PFSK-1 (cell line): ENCODE data around the gene SNRNP200.

ENCODE experiments used
- FOXP2 ChIP-seq: optimal IDR thresholded peaks from 2 replicates; pipeline ENCODE3; 2011; ENCODE audit warnings: borderline replicate concordance, control low read depth, inconsistent platforms; ENCODE audit not compliant: insufficient read depth; ENCODE audit errors: extremely low read length, extremely low read depth
- POLR2AphosphoS5 ChIP-seq: IDR thresholded peaks from 2 replicates; pipeline ENCODE4 v1.6.1; 2012; ENCODE audit warnings: low read depth, mild to moderate bottlenecking, control low read depth, low read length, moderate library complexity
- SIN3A ChIP-seq: IDR thresholded peaks from 2 replicates; pipeline ENCODE4 v1.6.1; 2012; ENCODE audit warnings: mild to moderate bottlenecking, low read length, moderate library complexity, borderline replicate concordance; ENCODE audit not compliant: insufficient read depth
- TAF1 ChIP-seq: IDR thresholded peaks from 2 replicates; pipeline ENCODE4 v1.6.1; 2012; ENCODE audit warnings: low read length, control low read depth, borderline replicate concordance; ENCODE audit not compliant: insufficient read depth
- TF ChIP-seq, protein P1 (sequence below), 2 experiments: IDR thresholded peaks; 2 replicates each; pipeline versions ENCODE4 v1.6.1 to v1.8.0; 2011 to 2012; ENCODE audit warnings: low read depth in 2 of 2, low read length in 2 of 2, control low read depth in 1 of 2, inconsistent platforms in 1 of 2, mild to moderate bottlenecking in 1 of 2, moderate library complexity in 1 of 2; ENCODE audit not compliant: insufficient read depth in 1 of 2

SNRNP200 gene

DNA sequence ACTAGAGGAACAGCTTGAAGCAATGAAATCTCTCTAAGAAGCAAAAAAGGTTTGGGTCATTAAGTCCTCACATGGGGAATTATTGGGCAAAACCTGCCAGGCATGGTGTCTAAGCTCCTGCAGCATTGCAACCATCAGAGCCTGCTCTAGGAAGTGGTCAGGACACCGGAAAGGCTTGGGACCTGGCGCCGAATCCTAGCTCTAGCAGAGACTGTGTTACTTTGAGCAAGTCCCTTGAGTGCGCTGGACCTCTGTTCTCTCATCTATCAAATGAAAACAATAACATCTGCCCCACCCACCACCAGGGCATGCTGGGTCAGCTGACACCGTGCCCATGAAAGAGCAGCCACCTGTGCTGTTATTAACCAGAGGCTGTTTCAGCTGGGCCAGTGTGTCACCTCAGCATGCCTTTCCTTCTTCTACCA lies 45.8 kb downstream of the SNRNP200 start:
- TF ChIP-seq, protein P1, sequence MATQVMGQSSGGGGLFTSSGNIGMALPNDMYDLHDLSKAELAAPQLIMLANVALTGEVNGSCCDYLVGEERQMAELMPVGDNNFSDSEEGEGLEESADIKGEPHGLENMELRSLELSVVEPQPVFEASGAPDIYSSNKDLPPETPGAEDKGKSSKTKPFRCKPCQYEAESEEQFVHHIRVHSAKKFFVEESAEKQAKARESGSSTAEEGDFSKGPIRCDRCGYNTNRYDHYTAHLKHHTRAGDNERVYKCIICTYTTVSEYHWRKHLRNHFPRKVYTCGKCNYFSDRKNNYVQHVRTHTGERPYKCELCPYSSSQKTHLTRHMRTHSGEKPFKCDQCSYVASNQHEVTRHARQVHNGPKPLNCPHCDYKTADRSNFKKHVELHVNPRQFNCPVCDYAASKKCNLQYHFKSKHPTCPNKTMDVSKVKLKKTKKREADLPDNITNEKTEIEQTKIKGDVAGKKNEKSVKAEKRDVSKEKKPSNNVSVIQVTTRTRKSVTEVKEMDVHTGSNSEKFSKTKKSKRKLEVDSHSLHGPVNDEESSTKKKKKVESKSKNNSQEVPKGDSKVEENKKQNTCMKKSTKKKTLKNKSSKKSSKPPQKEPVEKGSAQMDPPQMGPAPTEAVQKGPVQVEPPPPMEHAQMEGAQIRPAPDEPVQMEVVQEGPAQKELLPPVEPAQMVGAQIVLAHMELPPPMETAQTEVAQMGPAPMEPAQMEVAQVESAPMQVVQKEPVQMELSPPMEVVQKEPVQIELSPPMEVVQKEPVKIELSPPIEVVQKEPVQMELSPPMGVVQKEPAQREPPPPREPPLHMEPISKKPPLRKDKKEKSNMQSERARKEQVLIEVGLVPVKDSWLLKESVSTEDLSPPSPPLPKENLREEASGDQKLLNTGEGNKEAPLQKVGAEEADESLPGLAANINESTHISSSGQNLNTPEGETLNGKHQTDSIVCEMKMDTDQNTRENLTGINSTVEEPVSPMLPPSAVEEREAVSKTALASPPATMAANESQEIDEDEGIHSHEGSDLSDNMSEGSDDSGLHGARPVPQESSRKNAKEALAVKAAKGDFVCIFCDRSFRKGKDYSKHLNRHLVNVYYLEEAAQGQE (IDR thresholded peaks at IDR 0.05; ENCODE audit: insufficient read depth in 1 of 2, low read depth in 2 of 2, low read length in 2 of 2), result no peak
- no peak for TF ChIP-seq POLR2AphosphoS5
- TF ChIP-seq TAF1, result no peak

DNA sequence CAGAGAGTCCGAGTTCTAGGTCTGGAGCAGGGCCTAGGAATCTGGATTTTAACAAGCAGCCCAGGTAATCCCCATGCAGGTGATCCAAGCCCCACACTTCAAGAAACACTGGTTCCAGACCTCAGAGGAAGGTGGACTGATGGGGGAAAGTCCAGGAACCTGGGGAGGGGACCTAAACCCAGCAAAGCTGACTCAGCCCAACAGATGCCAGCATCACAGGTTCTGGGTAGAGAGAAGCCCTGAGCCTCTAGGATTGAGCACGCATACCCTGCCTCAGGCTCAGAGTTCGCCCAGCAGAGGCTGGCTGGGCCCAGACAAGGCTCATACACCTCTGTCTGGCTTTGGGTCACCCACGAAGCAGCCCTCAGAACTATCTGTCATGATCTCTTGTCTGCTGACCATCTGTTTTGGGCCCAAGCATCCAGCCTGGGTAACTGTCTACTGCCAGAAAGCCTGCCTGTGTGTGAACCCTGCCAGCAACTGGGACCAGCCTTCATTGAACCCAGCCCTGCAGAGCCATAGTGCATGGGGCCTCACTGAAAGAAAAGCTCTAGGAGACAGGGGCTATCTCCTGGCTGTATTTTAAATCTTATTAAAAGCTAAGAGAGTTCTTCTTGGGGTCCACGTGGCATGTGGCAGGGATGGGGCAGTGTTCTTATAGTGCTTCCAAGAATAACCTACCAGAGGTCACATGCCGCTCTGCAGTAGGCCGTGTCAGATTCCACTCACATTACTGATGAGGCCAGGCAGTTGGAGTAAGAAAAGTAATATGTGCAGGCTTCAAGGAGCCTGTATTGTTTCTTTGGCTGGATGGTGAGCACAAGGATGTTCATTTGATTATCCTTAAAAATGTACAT lies 47.0 kb downstream of the SNRNP200 start:
- no peak for TF ChIP-seq POLR2AphosphoS5
- TF ChIP-seq TAF1, result no peak
- no peak for TF ChIP-seq SIN3A
- TF ChIP-seq FOXP2, result no peak
- TF ChIP-seq, protein P1 (IDR thresholded peaks at IDR 0.05; ENCODE audit: insufficient read depth in 1 of 2, low read depth in 2 of 2, low read length in 2 of 2), result no peak

DNA sequence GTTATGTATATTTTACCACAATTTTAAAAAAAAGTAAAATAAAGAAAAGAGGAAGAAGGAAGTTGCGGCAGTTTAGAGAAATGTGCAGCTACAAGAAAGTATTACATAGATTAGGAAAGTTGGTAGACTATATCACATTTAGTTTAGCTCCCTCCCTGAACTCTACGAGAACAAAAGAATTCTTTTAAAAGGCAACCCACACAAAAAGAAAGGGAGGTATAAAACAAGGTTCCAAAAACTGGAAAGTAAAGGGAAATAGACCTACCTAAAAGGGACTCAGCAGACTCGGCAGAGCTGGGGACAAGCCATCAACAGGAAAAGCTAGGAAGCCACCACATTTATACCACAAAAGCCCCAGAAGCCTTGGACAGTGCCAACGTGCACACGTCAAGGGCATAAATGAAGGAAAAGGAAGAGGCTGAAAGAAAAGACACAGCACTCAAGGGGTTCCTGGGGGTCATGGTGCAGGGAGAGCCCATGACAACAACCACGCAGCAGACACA lies 48.7 kb downstream of the SNRNP200 start:
- no peak for TF ChIP-seq FOXP2
- TF ChIP-seq POLR2AphosphoS5, result no peak
- no peak for TF ChIP-seq SIN3A
- TF ChIP-seq, protein P1 (IDR thresholded peaks at IDR 0.05; ENCODE audit: insufficient read depth in 1 of 2, low read depth in 2 of 2, low read length in 2 of 2), result no peak
- TF ChIP-seq TAF1, result no peak

DNA sequence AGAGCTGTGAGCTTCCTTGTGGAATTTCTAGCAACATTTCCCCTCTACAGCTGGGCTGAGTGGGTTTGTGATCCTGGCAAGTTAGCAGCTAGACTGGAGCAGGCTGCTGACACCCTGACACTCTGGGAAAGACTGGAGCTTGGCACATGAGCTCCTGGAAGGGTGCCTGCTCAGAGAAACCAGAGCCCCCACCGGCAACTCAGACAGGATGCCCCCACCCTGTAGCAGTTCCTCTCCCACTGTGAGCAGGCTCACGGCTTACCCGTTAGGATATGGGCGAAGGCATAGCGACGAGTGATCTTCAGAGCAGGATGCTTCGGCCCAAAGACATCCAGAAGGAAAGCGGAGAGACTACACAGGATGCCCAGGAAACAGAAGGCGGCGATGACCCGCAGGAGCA lies 50.8 kb downstream of the SNRNP200 start:
- TF ChIP-seq SIN3A (no peak), FOXP2 (no peak), POLR2AphosphoS5 (no peak), TAF1 (no peak)
- TF ChIP-seq, protein P1 (IDR thresholded peaks at IDR 0.05; ENCODE audit: insufficient read depth in 1 of 2, low read depth in 2 of 2, low read length in 2 of 2), result no peak

DNA sequence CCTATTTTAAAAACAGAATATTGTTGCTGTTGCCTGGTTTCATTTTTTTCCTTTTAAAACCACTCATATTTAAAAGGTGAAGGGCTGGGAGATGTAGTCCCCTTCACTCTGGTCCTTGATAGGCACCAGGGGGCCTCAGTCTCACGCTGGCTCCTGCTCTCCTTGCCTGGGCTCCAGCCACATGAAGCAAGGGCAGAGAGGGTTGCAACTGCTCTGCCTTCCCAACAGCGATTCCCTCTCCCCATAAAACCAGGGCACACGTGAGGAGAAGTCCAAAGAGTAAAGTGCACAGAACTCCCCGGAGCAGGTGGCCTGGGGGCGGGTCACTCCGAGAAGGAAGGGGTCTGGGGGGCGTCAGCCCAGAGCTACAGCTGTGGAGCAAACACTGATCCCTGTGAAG lies 52.3 kb downstream of the SNRNP200 start:
- TF ChIP-seq SIN3A (no peak), POLR2AphosphoS5 (no peak), FOXP2 (no peak), TAF1 (no peak)
- TF ChIP-seq, protein P1 (IDR thresholded peaks at IDR 0.05; ENCODE audit: insufficient read depth in 1 of 2, low read depth in 2 of 2, low read length in 2 of 2), result no peak
